HepG2 (cell line): ENCODE results near the gene WTAP. TPM values are rescaled to one million over a fixed set of nuclear protein-coding genes. Genes with fewer than 3 reads are reported as not detected.

Experiments
- AFF4 ChIP-seq: sonication (generic); formaldehyde crosslinking; IDR thresholded peaks from 2 replicates; pipeline ENCODE4 v1.4.0; 2020; ENCODE audit warnings: missing genetic modification reagents
- ARNT2 ChIP-seq: sonication (generic); formaldehyde crosslinking; IDR thresholded peaks from 2 replicates; pipeline ENCODE4 v1.8.0; 2022; ENCODE audit warnings: mild to moderate bottlenecking, low read depth, missing genetic modification reagents, moderate library complexity
- ATF4 ChIP-seq, 2 experiments: fragments of 450-650 bp in 1 of 2; sonication (generic) in 1 of 2; formaldehyde crosslinking; IDR thresholded peaks; 2 replicates each; pipeline versions ENCODE4 v1.5.0 to v1.8.0; 2020 to 2022; ENCODE audit warnings: mild to moderate bottlenecking in 1 of 2, missing genetic modification reagents in 1 of 2
- CBX1 ChIP-seq: IDR thresholded peaks from one replicate; pipeline ENCODE4 v1.6.1; 2016; ENCODE audit warnings: antibody characterized with exemption, low read depth
- DBP ChIP-seq: sonication (generic); formaldehyde crosslinking; IDR thresholded peaks from 2 replicates; pipeline ENCODE4 v1.4.0; 2020; ENCODE audit warnings: missing genetic modification reagents; ENCODE audit errors: not compliant biosample characterization
- FOXC1 ChIP-seq: sonication (generic); formaldehyde crosslinking; IDR thresholded peaks from 2 replicates; pipeline ENCODE4 v1.8.0; 2022; ENCODE audit warnings: mild to moderate bottlenecking, missing genetic modification reagents, borderline replicate concordance
- HNF4G ChIP-seq, 2 experiments: sonication (generic) in 1 of 2; formaldehyde crosslinking in 1 of 2; IDR thresholded peaks; 2 replicates each; pipeline versions ENCODE4 v1.4.0 to v1.6.1; 2011 to 2020; ENCODE audit warnings: borderline replicate concordance in 2 of 2, low read depth in 2 of 2, mild to moderate bottlenecking in 2 of 2, low read length in 1 of 2, missing genetic modification reagents in 1 of 2, moderate library complexity in 1 of 2
- IKZF5 ChIP-seq: IDR thresholded peaks from 2 replicates; pipeline ENCODE4 v1.6.1; 2018; ENCODE audit warnings: missing genetic modification reagents, mild to moderate bottlenecking, missing compliant biosample characterization
- RAD21 ChIP-seq: fragments of 450-650 bp; formaldehyde crosslinking; IDR thresholded peaks from 2 replicates; pipeline ENCODE4 v1.5.0; 2020; ENCODE audit warnings: mild to moderate bottlenecking
- SRSF4 ChIP-seq: fragments of 200-400 bp; formaldehyde crosslinking; IDR thresholded peaks from one replicate; pipeline ENCODE4 v1.6.1; 2018; ENCODE audit warnings: mild to moderate bottlenecking, low read depth, low read length, moderate library complexity; ENCODE audit not compliant: poor library complexity, severe bottlenecking
- ZBTB33 ChIP-seq: sonication (generic); formaldehyde crosslinking; IDR thresholded peaks from 2 replicates; pipeline ENCODE4 v1.4.0; 2020; ENCODE audit warnings: missing genetic modification reagents
- ZNF124 ChIP-seq: sonication (generic); formaldehyde crosslinking; IDR thresholded peaks from 2 replicates; pipeline ENCODE4 v1.4.0; 2020; ENCODE audit warnings: missing genetic modification reagents
- ZNF251 ChIP-seq: sonication (generic); formaldehyde crosslinking; IDR thresholded peaks from 2 replicates; pipeline ENCODE4 v1.9.0; 2021; ENCODE audit warnings: mild to moderate bottlenecking, missing genetic modification reagents
- ZNF326 ChIP-seq: sonication (generic); formaldehyde crosslinking; IDR thresholded peaks from 2 replicates; pipeline ENCODE4 v1.4.0; 2020; ENCODE audit warnings: missing genetic modification reagents, borderline replicate concordance
- ZNF639 ChIP-seq: conservative IDR thresholded peaks from 2 replicates; pipeline ENCODE4 v1.6.1; 2018; ENCODE audit warnings: missing genetic modification reagents
- polyA plus RNA-seq, 8 experiments: library from polyadenylated mRNA; depleted of rRNA in 3 of 8; stranded (reverse) in 7 of 8; unstranded in 1 of 8; fragments of >200 nt; fragmentation: Illumina TruSeq in 4 of 8; extraction: Trizol in 4 of 8; gene quantifications; 2 replicates each; pipeline versions ENCODE4 v1.2.1 to v1.2.3, GENCODE V29; 2011 to 2016; ENCODE audit warnings: low read depth in 4 of 8, missing spikeins in 1 of 8, mixed read lengths in 1 of 8; ENCODE audit not compliant: insufficient read depth in 1 of 8
- total RNA-seq, 5 experiments: library from RNA; depleted of rRNA; stranded (reverse); fragments of >200 nt; fragmentation: Illumina TruSeq; extraction: Trizol; gene quantifications; 2 replicates each; pipeline ENCODE4 v1.2.3, GENCODE V29; 2016; ENCODE audit warnings: low read depth in 1 of 5

Gene WTAP
- total and polyA plus RNA-seq, 2 of the 13 experiments (the other 11 are each of a cell fraction or from before 2014, with no cell fraction given): 31.6 to 167 TPM

GRCh38 chr6:159789377-159790148, 62.3 kb downstream of the WTAP start, which contains the start of gene TCP1 (continued):
- TF ChIP-seq ATF4 (CRISPR knock-in tag; IDR thresholded peaks at IDR 0.05) (peak in 1 of 2 experiments; percentile 80; a peak in 1 of 4 replicates), ZNF326 (CRISPR knock-in tag) (no peak), SRSF4 (no peak), ZNF251 (CRISPR knock-in tag) (no peak), ARNT2 (CRISPR knock-in tag) (peak; percentile 68; the same call in 1 of the 2 replicates), DBP (no peak), ZBTB33 (CRISPR knock-in tag) (no peak; the same call in 1 of the 2 replicates), RAD21 (CRISPR knock-in tag) (peak; percentile 20; the same call in 1 of the 2 replicates), CBX1 (peak; percentile 30), IKZF5 (CRISPR knock-in tag) (peak; percentile 75; the same call in 1 of the 2 replicates), HNF4G (IDR thresholded peaks at IDR 0.05; ENCODE audit: borderline replicate concordance, low read depth, low read length) (peak; percentile 26; the same call in 1 of the 2 replicates), HNF4G (CRISPR knock-in tag; IDR thresholded peaks at IDR 0.05; ENCODE audit: borderline replicate concordance, low read depth) (no peak; the same call in 1 of the 2 replicates), FOXC1 (peak; percentile 97), ZNF639 (CRISPR knock-in tag) (peak; percentile 89), ZNF124 (CRISPR knock-in tag) (peak; percentile 30; the same call in 1 of the 2 replicates), AFF4 (peak; percentile 65; the same call in 1 of the 2 replicates)
